Measurements from ENCODE around the gene ZFYVE9. TPM values are rescaled to one million over a fixed set of nuclear protein-coding genes. Genes with fewer than 3 reads are reported as not detected.

ZFYVE9 gene
- total and polyA plus RNA-seq, 2 of the 13 experiments (the other 11 are each of a cell fraction or from before 2014, with no cell fraction given): 9.2 to 19.8 TPM

DNA sequence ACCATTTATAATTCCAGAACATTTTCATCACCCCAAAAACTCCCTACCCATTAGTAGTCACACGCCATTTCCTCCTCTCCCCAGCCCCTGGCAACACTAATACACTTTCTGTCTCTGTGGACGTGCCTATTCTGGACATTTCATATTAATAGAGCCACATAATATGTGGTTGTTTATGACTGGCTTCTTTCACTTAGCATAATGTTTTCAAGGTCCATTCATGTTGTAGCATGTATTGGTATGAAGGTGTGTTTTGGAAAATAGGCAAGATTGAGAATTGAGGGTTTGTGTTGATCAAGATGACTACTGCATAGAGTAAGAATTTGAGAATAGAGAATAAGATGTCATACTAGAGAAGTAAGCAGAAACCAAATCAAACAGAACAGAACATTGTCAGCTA is 67.5 kb downstream of the ZFYVE9 start:
- Histone ChIP-seq H3K79me2 (ENCODE audit: insufficient read depth, low read length) (peaks cover 9% of the 10 kb centered on the region), H3K9me3 (ENCODE audit: low read length) (no peaks in the 10 kb centered on the region), H3K27ac (ENCODE audit: extremely low read length, insufficient read depth, low read length) (no peak overlapping the region), H3K36me3 (replicated peaks in 1 of 2; ENCODE audit: control insufficient read depth in 1 of 2, insufficient read depth in 2 of 2, low read length in 2 of 2) (no peaks in the 10 kb centered on the region), H3K9ac (ENCODE audit: insufficient read depth, low read depth, low read length) (no peak overlapping the region), H4K20me1 (ENCODE audit: insufficient read depth, low read length) (no peaks in the 10 kb centered on the region), H3K4me3 (replicated peaks in 1 of 3; ENCODE audit: insufficient read depth in 1 of 3, low read depth in 2 of 3, low read length in 3 of 3) (no peak overlapping the region), H3K4me1 (ENCODE audit: insufficient read depth, low read length) (peaks cover 7% of the 10 kb centered on the region; the same call in 1 of the 2 replicates), H3K27me3 (ENCODE audit: control insufficient read depth in 1 of 2, insufficient read depth in 2 of 2, low read length in 2 of 2) (no peaks in the 10 kb centered on the region; a peak in 1 of 5 replicates), H3K4me2 (ENCODE audit: low read depth, low read length) (no peak overlapping the region), H2AFZ (ENCODE audit: low read length) (no peak overlapping the region)
- no TSS peak for BruUV-seq (replicated peaks)
- in situ Hi-C loops (cut with HindIII; ENCODE audit: extremely low pct_ligation_motif_present, low pct_unique_long_range_greater_than_20kb) (no loop called here), intact Hi-C loops (cut with micrococcal nuclease; ENCODE audit: unreplicated experiment) (no loop called here)
- DNase-seq (ENCODE audit: low spot score): no peak
- WGBS (ENCODE audit: low lambda C conversion rate): 95% methylated on average over 2 of the region's 2 CpGs
- ChIA-PET POLR2A (no interaction called here), CTCF (ENCODE audit: low intra/inter-chr PET ratio, low total read pairs) (no interaction called here)
- TF ChIP-seq NFIB (CRISPR knock-in tag; IDR thresholded peaks at IDR 0.05; ENCODE audit: borderline replicate concordance) (no peak), SMAD3 (CRISPR knock-in tag; IDR thresholded peaks at IDR 0.05) (no peak), ZNF224 (CRISPR knock-in tag; IDR thresholded peaks at IDR 0.05) (no peak), SMARCC2 (IDR thresholded peaks at IDR 0.05) (no peak), TARDBP (CRISPR knock-in tag; IDR thresholded peaks at IDR 0.05) (no peak), SMAD9 (CRISPR knock-in tag; IDR thresholded peaks at IDR 0.05) (no peak), NR3C1 (CRISPR knock-in tag; IDR thresholded peaks at IDR 0.05) (no peak), ZNF879 (CRISPR knock-in tag; IDR thresholded peaks at IDR 0.05) (no peak), FOXC1 (CRISPR knock-in tag; IDR thresholded peaks at IDR 0.05; ENCODE audit: borderline replicate concordance) (no peak), ZNF773 (CRISPR knock-in tag; IDR thresholded peaks at IDR 0.05; ENCODE audit: borderline replicate concordance) (no peak), FOXK1 (CRISPR knock-in tag; IDR thresholded peaks at IDR 0.05; ENCODE audit: borderline replicate concordance, low read depth) (no peak), AHR (CRISPR knock-in tag; IDR thresholded peaks at IDR 0.05) (no peak), SMAD1 (CRISPR knock-in tag; IDR thresholded peaks at IDR 0.05; ENCODE audit: borderline replicate concordance, low read depth) (no peak), TEF (CRISPR knock-in tag; IDR thresholded peaks at IDR 0.05) (no peak), ZNF83 (CRISPR knock-in tag; IDR thresholded peaks at IDR 0.05; ENCODE audit: borderline replicate concordance) (no peak), ZNF543 (CRISPR knock-in tag; IDR thresholded peaks at IDR 0.05) (no peak), KLF11 (CRISPR knock-in tag; IDR thresholded peaks at IDR 0.05) (no peak), MAZ (IDR thresholded peaks at IDR 0.05; ENCODE audit: borderline replicate concordance, low read depth, low read length) (no peak), MAZ (CRISPR knock-in tag; IDR thresholded peaks at IDR 0.05; ENCODE audit: low read depth) (no peak)
- TF ChIP-seq, protein P1, sequence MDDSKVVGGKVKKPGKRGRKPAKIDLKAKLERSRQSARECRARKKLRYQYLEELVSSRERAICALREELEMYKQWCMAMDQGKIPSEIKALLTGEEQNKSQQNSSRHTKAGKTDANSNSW (CRISPR knock-in tag; IDR thresholded peaks at IDR 0.05; ENCODE audit: borderline replicate concordance): no peak
- TF ChIP-seq, protein P2, sequence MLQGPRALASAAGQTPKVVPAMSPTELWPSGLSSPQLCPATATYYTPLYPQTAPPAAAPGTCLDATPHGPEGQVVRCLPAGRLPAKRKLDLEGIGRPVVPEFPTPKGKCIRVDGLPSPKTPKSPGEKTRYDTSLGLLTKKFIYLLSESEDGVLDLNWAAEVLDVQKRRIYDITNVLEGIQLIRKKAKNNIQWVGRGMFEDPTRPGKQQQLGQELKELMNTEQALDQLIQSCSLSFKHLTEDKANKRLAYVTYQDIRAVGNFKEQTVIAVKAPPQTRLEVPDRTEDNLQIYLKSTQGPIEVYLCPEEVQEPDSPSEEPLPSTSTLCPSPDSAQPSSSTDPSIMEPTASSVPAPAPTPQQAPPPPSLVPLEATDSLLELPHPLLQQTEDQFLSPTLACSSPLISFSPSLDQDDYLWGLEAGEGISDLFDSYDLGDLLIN (CRISPR knock-in tag; IDR thresholded peaks at IDR 0.05; ENCODE audit: borderline replicate concordance): no peak
- ATAC-seq: no peak
- FAIRE-seq: no peak

Data from HepG2 (cell line).